Activated CD4-positive, alpha-beta T cell treated with anti-CD3 and anti-CD28 coated beads, Interleukin-2, Interleukin-6, amounts not matched to agents 100 ng/mL and 50 ng/mL, durations not matched to agents 16 hours and 8 hours (primary cell): ENCODE data around the gene PPP1R14D.
"Not testable (repeated sequence)": the region's sequence is repeated elsewhere in the genome, so short reads cannot be mapped to it uniquely, and the experiment has no call there.

ENCODE experiments used
- DNase-seq: peaks from one replicate; pipeline ENCODE4 v3.0.0-alpha.2; 2020

The PPP1R14D gene

GRCh38 chr15:40828447-40829036, at the start of gene PPP1R14D:
TSS of gene PPP1R14D (minus strand) at chr15:40828708. CDS start at chr15:40828641, 67 bp downstream.
- DNase-seq = no peak

GRCh38 chr15:40877694-40878093, 49.2 kb upstream of the PPP1R14D start:
- DNase-seq = no peak

GRCh38 chr15:40875991-40876730, 47.7 kb upstream of the PPP1R14D start:
- no peak for DNase-seq

- DNase-seq = peak; percentile 56
These were observed 45.4 kb upstream of the PPP1R14D start, which contains the start of gene RHOV for GRCh38 chr15:40873694-40874561. TSS of gene RHOV (minus strand) at chr15:40874234. CDS start at chr15:40874139, 95 bp downstream.

- DNase-seq = no peak
These were observed 44.5 kb upstream of the PPP1R14D start for GRCh38 chr15:40872791-40873693.

GRCh38 chr15:40871749-40872617, 43.5 kb upstream of the PPP1R14D start:
- DNase-seq = no peak

GRCh38 chr15:40870716-40871115, 42.2 kb upstream of the PPP1R14D start:
- no peak for DNase-seq

GRCh38 chr15:40869686-40870085, 41.2 kb upstream of the PPP1R14D start:
- no peak for DNase-seq

- DNase-seq = no peak
These were observed 38.7 kb upstream of the PPP1R14D start for GRCh38 chr15:40867199-40867598.

- no peak for DNase-seq
These were observed 35.3 kb upstream of the PPP1R14D start for GRCh38 chr15:40863660-40864270.

- not testable (repeated sequence) for DNase-seq
These were observed 32.6 kb upstream of the PPP1R14D start for GRCh38 chr15:40861147-40861546.

- peak; percentile 88 for DNase-seq
These were observed 30.8 kb upstream of the PPP1R14D start for GRCh38 chr15:40859206-40859851.

- DNase-seq = no peak
These were observed 30.2 kb upstream of the PPP1R14D start for GRCh38 chr15:40858706-40859105.

- DNase-seq = peak; percentile 88
These were observed 29.3 kb upstream of the PPP1R14D start for GRCh38 chr15:40857601-40858341.

GRCh38 chr15:40856746-40857145, 28.2 kb upstream of the PPP1R14D start:
- DNase-seq = no peak

- no peak for DNase-seq
These were observed 27.3 kb upstream of the PPP1R14D start for GRCh38 chr15:40855706-40856234.

- no peak for DNase-seq
These were observed 25.7 kb upstream of the PPP1R14D start for GRCh38 chr15:40854161-40854560.

GRCh38 chr15:40853241-40853890, 24.9 kb upstream of the PPP1R14D start:
- DNase-seq = no peak

- no peak for DNase-seq
These were observed 24.0 kb upstream of the PPP1R14D start for GRCh38 chr15:40852529-40852928.
